Endothelial cell of umbilical vein (primary cell): ENCODE measurements around the gene USP40. TPM values are rescaled to one million over a fixed set of nuclear protein-coding genes. Genes with fewer than 3 reads are reported as not detected.

Experiments
- BruUV-seq: library from RNA; stranded (reverse); fragments of 400-500 nt; replicated peaks from 2 replicates; lab custom pipeline; 2021; lab: Mats Ljungman, UMichigan
- CTCF ChIA-PET: fragments of 300-600, 350-600 bp; sonication (Branson Sonifier 250); formaldehyde crosslinking; loops from one replicate; lab custom pipeline; 2021; ENCODE audit warnings: antibody characterized with exemption, inconsistent platforms; lab: Charles Lee
- POLR2A ChIA-PET: fragments of 300-600, 350-600 bp; sonication (Branson Sonifier 250); formaldehyde crosslinking; loops from one replicate; lab custom pipeline; 2021; ENCODE audit warnings: antibody characterized with exemption, inconsistent platforms; lab: Charles Lee
- DNase-seq: peaks from one replicate; pipeline ENCODE4 v3.0.0-alpha.2; 2011; ENCODE audit warnings: low read depth, low spot score
- FAIRE-seq: peaks from 2 replicates; lab custom pipeline; 2011; peaks lifted over from hg19 to GRCh38; lab: Jason Lieb, UNC
- H2AFZ ChIP-seq: 2 replicates; pipeline ENCODE4 v1.6.0; 2012; ENCODE audit warnings: low read depth, low read length, control low read depth, inconsistent platforms
- H3K27ac ChIP-seq: 2 replicates; pipeline ENCODE4 v1.5.1; 2011; ENCODE audit warnings: low read depth, mild to moderate bottlenecking, control low read depth, low read length, moderate library complexity; ENCODE audit not compliant: insufficient read depth
- H3K27me3 ChIP-seq, 2 experiments: 2 replicates each; pipeline versions ENCODE4 v1.6.0 to v1.6.1; 2011; ENCODE audit warnings: low read length in 2 of 2, mixed read lengths in 1 of 2; ENCODE audit not compliant: control insufficient read depth in 2 of 2, insufficient read depth in 2 of 2
- H3K36me3 ChIP-seq, 2 experiments: 2 replicates in 1 of 2; 3 replicates in 1 of 2; pipeline ENCODE4 v1.5.1; 2011; ENCODE audit warnings: low read length in 2 of 2, mild to moderate bottlenecking in 1 of 2, moderate library complexity in 1 of 2; ENCODE audit not compliant: control insufficient read depth in 2 of 2, insufficient read depth in 2 of 2; ENCODE audit errors: extremely low read depth in 1 of 2
- H3K4me1 ChIP-seq: 3 replicates; pipeline ENCODE4 v1.5.1; 2011; ENCODE audit warnings: mild to moderate bottlenecking, low read length; ENCODE audit not compliant: control insufficient read depth, insufficient read depth; ENCODE audit errors: extremely low read depth
- H3K4me2 ChIP-seq: 2 replicates; pipeline ENCODE4 v1.6.1; 2011; ENCODE audit warnings: low read length, control low read depth, mixed read lengths; ENCODE audit not compliant: insufficient read depth
- H3K4me3 ChIP-seq, 3 experiments: fragments of 200-600 bp in 1 of 3; sonication (generic), shearing (Covaris generic) in 1 of 3; replicated peaks in 1 of 3; 2 replicates each; pipeline ENCODE4 v1.5.1; 2011 to 2016; ENCODE audit warnings: control low read depth in 3 of 3, low read length in 3 of 3, mild to moderate bottlenecking in 2 of 3, inconsistent platforms in 1 of 3, low read depth in 1 of 3, moderate library complexity in 1 of 3; ENCODE audit not compliant: insufficient read depth in 1 of 3
- H3K79me2 ChIP-seq: 2 replicates; pipeline ENCODE4 v1.6.0; 2012; ENCODE audit warnings: low read length, inconsistent platforms; ENCODE audit not compliant: control insufficient read depth, insufficient read depth
- H3K9ac ChIP-seq: replicated peaks from 2 replicates; pipeline ENCODE3; 2011; ENCODE audit warnings: low read length, control low read depth; ENCODE audit not compliant: insufficient read depth; ENCODE audit errors: extremely low read depth
- H3K9me1 ChIP-seq: replicated peaks from 3 replicates; pipeline ENCODE4 v1.6.0; 2011; ENCODE audit warnings: mild to moderate bottlenecking, low read length; ENCODE audit not compliant: control insufficient read depth, insufficient read depth; ENCODE audit errors: extremely low read depth
- H3K9me3 ChIP-seq: replicated peaks from 2 replicates; pipeline ENCODE4 v1.5.1; 2012; ENCODE audit warnings: low read length, inconsistent platforms; ENCODE audit not compliant: control insufficient read depth, insufficient read depth
- H4K20me1 ChIP-seq: replicated peaks from 2 replicates; pipeline ENCODE3; 2011; ENCODE audit warnings: mild to moderate bottlenecking, low read length; ENCODE audit not compliant: control insufficient read depth, insufficient read depth; ENCODE audit errors: extremely low read depth
- CTCF ChIP-seq, 2 donors: IDR thresholded peaks; 1 replicate in 1 of 2; 2 replicates in 1 of 2; pipeline ENCODE4 v1.5.1; 2011; ENCODE audit warnings: low read length in 2 of 2, mild to moderate bottlenecking in 2 of 2, moderate library complexity in 2 of 2, control low read depth in 1 of 2, inconsistent platforms in 1 of 2, low read depth in 1 of 2; ENCODE audit not compliant: insufficient read depth in 1 of 2; ENCODE audit errors: extremely low read depth in 1 of 2
- EZH2 ChIP-seq: IDR thresholded peaks from 2 replicates; pipeline ENCODE4 v1.6.1; 2012; ENCODE audit warnings: borderline replicate concordance, low read depth, mild to moderate bottlenecking, moderate library complexity, low read length, inconsistent platforms; ENCODE audit not compliant: severe bottlenecking
- FOS ChIP-seq: IDR thresholded peaks from 2 replicates; pipeline ENCODE4 v1.6.1; 2011; ENCODE audit warnings: mild to moderate bottlenecking, low read length, moderate library complexity, borderline replicate concordance; ENCODE audit not compliant: insufficient read depth
- GATA2 ChIP-seq: IDR thresholded peaks from 2 replicates; pipeline ENCODE4 v1.7.0; 2011; ENCODE audit warnings: low read depth, mild to moderate bottlenecking, moderate library complexity, mixed read lengths, low read length; ENCODE audit not compliant: insufficient read length, insufficient read depth
- JUN ChIP-seq: IDR thresholded peaks from 2 replicates; pipeline ENCODE4 v1.6.1; 2011; ENCODE audit warnings: borderline replicate concordance, low read depth; ENCODE audit not compliant: insufficient read length, insufficient read depth
- MYC ChIP-seq: IDR thresholded peaks from one replicate; pipeline ENCODE4 v1.6.1; 2011; ENCODE audit warnings: mild to moderate bottlenecking, low read depth, low read length
- POLR2A ChIP-seq: IDR thresholded peaks from 2 replicates; pipeline ENCODE4 v1.6.1; 2012; ENCODE audit warnings: low read depth, mild to moderate bottlenecking, control low read depth, low read length
- POLR2AphosphoS5 ChIP-seq: IDR thresholded peaks from 2 replicates; pipeline ENCODE4 v1.6.1; 2012; ENCODE audit warnings: low read depth, mild to moderate bottlenecking, control low read depth, low read length, moderate library complexity; ENCODE audit not compliant: insufficient read depth
- dilution Hi-C: fragments of 300-500 bp; cut with MboI; formaldehyde crosslinking; loops from one replicate; pipeline ENCODE4 v1.15.0; 2019; ENCODE audit warnings: low sequenced_read_pairs; ENCODE audit not compliant: extremely low pct_ligation_motif_present
- intact Hi-C: fragments of 100-400 bp; cut with micrococcal nuclease; formaldehyde crosslinking; loops from one replicate; pipeline ENCODE4 v1.10.0; 2022
- polyA plus RNA-seq, 4 experiments: library from polyadenylated mRNA; depleted of rRNA in 3 of 4; stranded (reverse) in 3 of 4; unstranded in 1 of 4; fragments of >200 nt; gene quantifications; 2 replicates each; pipeline versions ENCODE4 v1.2.1 to v1.2.3, GENCODE V29; 2011 to 2012; ENCODE audit warnings: missing spikeins in 1 of 4
- total RNA-seq: library from RNA; stranded (reverse); gene quantifications from 2 replicates; pipeline ENCODE4 v1.2.3, GENCODE V29; 2021
- TF ChIP-seq, protein P1 (sequence below): IDR thresholded peaks from 2 replicates; pipeline ENCODE4 v1.6.1; 2011; ENCODE audit not compliant: insufficient read depth, insufficient read length

USP40 gene
- total and polyA plus RNA-seq, 2 donors (not counting 3 experiments of a cell fraction or from before 2014, with no cell fraction given): 32.2 to 32.5 TPM

DNA sequence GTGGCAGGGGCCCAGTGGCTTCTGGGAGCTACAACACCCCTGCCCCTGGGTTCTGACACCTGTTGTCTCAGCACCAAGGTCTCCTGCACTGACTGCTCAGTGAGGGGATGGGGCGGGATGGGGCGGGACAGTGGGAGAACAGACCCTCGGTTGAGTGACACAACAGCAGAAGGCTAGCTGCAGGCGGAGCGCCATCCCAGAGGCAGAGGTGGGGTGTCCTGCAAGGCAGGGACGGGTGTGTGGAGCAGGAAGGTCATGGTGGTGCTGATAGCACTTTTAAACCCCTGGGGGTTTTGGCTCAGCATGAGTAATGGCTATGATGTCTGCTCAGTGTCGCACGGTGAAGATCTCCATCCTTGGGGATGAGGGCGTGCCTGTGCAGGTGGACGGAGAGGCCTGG, 107.2 kb downstream of the USP40 start:
- BruUV-seq: no TSS peak
- Histone ChIP-seq H3K27me3 (no peaks in the 10 kb centered on the region), H3K4me3 (no peak overlapping the region), H4K20me1 (no peaks in the 10 kb centered on the region), H3K36me3 (peaks cover 0 to 20% of the 10 kb centered on the region in 2 experiments), H3K4me1 (no peaks in the 10 kb centered on the region), H2AFZ (no peak overlapping the region), H3K79me2 (no peaks in the 10 kb centered on the region), H3K27ac (no peak overlapping the region), H3K9me3 (no peaks in the 10 kb centered on the region), H3K9me1 (no peaks in the 10 kb centered on the region), H3K4me2 (no peak overlapping the region), H3K9ac (no peak overlapping the region)
- CTCF ChIA-PET: interaction anchor here (3.6 kb wide), 1 partner anchor 11 kb away, joined by 16 read pairs; no protein-coding TSS in a partner anchor
- TF ChIP-seq, protein P1, sequence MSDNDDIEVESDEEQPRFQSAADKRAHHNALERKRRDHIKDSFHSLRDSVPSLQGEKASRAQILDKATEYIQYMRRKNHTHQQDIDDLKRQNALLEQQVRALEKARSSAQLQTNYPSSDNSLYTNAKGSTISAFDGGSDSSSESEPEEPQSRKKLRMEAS: no peak
- TF ChIP-seq MYC: no peak
- no peak for TF ChIP-seq JUN
- TF ChIP-seq FOS: no peak
- TF ChIP-seq GATA2: no peak
- TF ChIP-seq POLR2A: no peak
- no peak for TF ChIP-seq CTCF (IDR thresholded peaks at IDR 0.05; ENCODE audit: extremely low read depth in 1 of 2, insufficient read depth in 1 of 2, low read depth in 1 of 2, low read length in 2 of 2)
- no peak for TF ChIP-seq EZH2
- no peak for TF ChIP-seq POLR2AphosphoS5
- dilution Hi-C loops: no loop called here
- FAIRE-seq: no peak
- DNase-seq: no peak
- intact Hi-C loops: no loop called here
- POLR2A ChIA-PET: no interaction called here
